Left renal pelvis (tissue), 4 donors: ENCODE measurements around the gene ELP1. TPM values are rescaled to one million over a fixed set of nuclear protein-coding genes. Genes with fewer than 3 reads are reported as not detected.
"Not testable (repeated sequence)": the region's sequence is repeated elsewhere in the genome, so short reads cannot be mapped to it uniquely, and the experiment has no call there.

Experiments used
- DNase-seq, 4 donors: peaks; one replicate each; pipeline ENCODE4 v3.0.0-alpha.2; 2013; ENCODE audit warnings: low read depth in 4 of 4, low spot score in 3 of 4
- polyA plus RNA-seq, 4 donors: library from polyadenylated mRNA; unstranded; fragments of 120-200 nt; gene quantifications; one replicate each; pipeline ENCODE4 v1.2.1, GENCODE V29; 2013; ENCODE audit not compliant: insufficient read length in 4 of 4

The ELP1 gene
- polyA plus RNA-seq, 4 donors = 41.1 to 52.1 (median 46.6) TPM

DNA sequence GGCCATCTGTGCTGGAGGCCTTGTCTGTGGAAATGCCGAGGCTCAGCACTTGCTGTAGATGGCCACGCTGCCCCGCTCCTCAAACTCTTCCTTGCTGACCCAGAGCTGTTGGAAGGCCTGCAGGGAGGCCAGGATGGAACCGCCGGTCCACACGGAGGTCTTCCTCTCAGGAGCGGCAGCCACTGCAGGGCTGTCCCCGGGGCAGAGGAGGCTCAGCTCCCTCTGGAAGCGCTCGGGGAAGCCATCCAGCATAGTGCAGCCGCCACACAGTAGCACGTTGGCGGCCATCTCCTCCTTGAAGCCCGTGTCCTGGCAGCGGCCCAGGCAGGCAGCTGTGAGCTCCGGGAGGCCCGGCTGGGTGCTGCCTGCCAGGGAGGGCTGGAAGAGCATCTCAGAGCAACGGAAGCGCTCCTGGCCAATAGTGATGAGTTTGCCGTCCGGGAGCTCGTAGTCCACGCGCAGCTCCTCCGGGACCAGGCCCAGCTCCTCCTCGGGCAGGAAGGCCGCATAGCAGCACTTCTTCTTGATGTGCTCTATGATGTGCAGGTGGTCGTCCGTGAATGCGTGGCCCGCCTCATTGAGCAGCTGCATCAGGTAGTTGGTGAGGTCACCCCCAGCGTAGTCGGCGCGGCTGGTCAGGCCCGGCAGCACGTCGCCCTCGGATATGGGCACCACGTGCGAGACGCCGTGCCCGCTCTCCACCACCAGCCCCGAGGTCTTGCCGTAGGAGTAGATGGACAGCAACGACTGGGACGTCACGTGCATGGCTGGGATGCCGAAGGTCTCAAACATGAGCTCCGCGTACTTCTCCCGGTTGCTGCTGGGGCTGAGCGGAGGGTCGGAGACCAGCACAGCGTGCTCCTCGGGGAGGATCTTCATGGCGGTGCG lies 79.0 kb downstream of the ELP1 start:
- DNase-seq = no peak

DNA sequence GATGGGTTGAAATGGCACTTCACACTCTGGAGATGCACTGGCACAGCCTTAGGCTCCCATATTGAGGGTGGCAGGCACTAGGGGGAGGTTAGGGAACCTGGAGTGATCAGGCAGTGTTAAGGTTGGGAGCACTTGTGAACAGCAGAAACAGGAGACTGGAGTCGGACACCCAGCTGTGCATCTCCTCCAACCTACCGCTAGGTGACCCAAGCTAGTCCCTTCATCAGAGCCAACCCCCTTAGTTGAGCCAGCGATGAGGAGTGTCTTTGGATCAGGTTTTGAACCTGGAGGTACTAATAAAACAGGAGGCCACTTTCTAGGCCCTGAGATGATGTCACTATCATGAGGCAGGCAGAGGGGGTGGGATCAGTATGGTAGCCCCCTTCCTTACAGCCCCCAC lies 79.8 kb downstream of the ELP1 start:
- no peak for DNase-seq

DNA sequence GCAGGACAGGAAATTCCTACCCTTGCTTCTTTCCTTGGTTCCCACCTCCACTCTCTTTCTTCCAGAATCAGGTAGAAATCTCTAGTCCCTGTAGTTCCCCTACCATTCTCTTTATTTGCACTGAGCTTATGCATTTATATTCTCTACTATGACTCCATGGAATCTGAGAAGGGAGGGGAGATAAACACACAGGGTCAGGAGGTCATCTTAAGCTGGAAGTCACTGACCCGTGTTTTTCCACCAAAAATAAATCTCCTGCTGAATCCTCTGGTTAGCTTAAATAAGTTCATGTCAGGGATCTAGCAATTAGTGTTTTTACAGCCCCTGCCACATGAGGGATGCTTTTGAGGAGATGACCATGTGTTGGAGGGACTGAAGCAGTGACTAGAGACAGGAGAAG lies 81.8 kb downstream of the ELP1 start:
- peak in 1 of 4 donors; percentile 7 for DNase-seq

DNA sequence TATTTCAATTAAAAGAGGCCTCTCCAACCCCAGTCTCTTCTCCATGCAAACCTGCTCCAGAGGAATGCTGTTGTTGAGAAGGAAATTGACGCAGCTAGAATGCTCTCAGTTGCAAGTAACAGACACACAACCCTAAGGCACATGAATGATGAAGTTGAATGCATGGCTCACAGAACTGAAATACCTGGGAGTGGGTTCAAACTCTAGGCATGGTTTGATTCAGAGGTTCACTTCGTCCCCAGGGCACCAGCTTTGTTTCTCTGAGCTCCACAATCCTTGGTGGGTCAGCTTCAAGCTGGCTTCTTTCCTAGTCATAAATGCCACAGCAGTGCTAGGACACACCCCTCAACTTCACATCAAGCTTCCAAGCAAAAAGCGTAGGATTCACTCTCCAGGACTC lies 82.8 kb downstream of the ELP1 start:
- DNase-seq = no peak

DNA sequence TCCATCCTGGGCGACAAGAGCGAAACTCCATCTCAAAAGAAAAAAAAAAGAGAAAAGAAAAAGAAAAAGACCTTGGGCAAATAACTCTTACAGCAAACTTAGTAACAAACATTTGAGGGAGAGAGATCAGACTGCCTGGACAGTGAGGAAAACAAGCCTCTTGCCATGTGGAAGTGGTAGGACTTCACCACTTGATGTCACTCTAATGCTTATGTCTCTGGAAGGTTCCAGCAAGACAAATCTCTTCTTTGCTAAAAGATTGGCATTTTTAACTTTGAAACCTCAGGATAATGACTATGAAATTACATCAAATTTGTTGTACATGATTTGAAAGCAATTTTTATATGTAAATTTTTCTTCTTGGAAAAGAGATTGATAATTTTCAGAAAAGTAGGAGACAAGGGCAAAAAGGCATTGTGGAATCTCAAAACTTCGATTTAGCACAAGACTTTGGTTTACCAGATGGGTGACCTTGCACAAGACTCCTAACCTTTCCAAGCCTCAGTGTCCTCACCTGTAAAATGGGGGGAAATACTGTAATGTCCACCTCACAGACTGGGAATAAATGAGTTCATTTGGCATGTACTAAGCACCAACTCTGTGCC lies 83.5 kb downstream of the ELP1 start:
- DNase-seq = no peak

DNA sequence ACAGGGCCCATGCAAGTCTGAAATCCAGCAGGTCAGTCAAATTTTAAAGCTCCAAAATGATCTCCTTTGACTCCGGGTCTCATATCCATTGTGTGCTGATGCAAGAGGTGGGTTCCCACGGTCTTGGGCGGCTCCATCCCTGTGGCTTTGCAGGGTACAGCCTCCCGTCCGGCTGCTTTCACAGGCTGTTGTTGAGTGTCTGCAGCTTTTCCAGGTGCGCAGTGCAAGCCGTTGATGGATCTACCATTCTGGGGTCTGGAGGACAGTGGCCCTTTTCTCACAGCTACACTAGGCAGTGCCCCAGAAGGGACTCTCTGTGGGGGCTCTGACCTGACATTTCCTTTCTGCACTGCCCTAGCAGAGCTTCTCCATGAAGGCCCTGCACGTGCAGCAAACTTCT lies 85.6 kb downstream of the ELP1 start:
- DNase-seq = not testable (repeated sequence)

DNA sequence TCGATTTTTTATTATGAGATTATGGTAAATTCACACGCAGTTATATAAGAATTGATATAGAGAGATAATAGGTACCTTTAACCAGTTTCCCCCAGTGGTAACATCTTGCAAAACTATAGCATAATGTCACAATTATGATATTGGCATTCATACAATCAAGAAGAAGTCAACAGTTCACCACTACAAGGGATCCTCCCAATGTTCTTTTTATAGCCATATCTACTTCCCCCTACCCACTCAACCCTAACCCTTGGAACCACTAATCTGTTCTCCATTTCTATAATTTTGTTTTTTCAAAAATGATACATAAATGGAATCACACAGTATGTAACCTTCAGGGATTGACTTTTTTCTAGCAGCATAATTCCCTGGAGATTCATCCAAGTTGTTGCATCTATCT lies 88.0 kb downstream of the ELP1 start:
- DNase-seq = no peak

DNA sequence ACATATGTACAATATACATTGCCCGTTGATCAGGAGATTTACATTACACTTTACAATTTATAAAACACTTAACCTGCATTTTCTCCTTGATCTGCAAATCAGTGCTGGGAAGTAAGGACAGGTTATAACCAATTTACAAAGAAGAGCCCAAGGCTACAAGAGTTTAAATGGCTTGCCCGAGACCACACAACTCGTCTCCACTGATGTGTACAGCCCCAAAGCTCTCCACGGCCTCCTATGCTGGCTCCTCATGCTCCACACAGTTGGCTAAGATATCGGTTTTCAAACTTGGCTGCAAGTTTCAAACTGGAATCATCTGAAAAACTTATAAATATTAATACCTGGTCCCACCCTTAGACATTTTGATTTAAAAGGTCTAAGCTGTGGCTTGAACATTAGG lies 88.4 kb downstream of the ELP1 start:
- no peak for DNase-seq

DNA sequence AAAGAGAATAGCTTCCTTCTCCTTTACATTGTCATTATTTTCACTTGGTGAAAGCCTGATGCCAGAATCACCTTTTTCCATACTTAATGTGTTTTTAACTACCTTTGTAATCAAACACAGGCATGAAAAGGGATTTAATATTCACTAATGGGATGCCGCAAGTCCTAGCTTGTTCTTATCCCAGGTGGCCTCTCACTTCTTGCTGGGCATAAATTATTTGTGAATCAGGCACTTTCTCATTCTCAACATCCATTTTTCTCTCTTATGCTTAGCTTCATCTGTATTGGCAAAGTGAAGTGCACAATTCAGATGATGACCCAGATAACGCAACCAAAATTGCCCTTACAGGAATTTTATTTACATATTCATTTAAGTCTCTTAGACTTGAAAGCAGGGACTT lies 89.1 kb downstream of the ELP1 start:
- DNase-seq = no peak

DNA sequence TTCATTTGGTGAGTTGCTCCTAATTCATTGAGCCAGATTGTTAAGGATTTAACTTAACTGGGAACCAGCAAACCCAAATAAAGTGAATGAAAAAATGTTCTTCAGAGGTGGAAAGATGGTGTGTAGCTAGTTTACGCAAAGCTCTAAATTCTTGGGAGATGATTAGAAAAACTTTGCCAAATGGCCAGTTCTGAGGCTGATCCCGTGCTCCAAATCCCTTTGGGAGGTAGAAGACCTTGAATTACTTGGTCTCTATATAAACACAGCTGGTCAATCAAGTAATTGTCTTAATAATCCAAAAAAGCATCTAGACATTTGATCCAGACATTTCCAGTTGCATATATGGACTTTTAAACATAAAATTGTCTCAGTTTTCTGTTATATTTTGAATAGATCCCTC lies 89.5 kb downstream of the ELP1 start:
- no peak for DNase-seq

DNA sequence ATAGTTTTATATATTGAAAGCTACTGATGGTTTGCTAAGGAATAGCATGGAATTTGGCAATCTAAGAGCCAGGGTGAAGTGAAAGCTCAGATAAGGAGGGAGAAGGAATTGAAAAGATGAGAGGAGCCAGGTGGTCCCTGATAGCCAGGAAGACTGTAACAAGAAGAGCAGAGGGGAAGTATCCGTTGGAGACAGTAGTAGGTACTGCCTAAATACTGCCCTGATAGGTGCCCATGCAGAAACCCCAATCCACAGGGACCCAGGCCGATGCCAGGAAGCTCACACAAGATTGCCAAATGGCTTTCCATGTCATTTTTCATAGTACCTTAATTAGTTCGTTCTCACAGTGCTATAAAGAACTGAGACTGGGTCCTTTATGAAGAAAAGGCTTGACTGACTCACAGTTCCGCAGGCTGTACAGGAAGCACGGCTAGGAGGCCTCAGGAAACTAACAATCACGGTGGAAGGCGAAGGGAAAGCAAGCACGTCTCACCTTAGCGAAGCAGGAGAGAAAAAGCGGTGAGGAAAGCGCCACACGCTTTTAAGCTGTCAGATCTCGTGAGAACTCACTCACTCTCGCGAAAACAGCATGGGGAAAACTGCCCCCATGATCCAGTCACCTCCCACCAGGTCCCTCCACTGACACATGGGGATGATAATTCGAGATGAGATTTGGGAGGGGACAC lies 91.2 kb downstream of the ELP1 start:
- DNase-seq = no peak

DNA sequence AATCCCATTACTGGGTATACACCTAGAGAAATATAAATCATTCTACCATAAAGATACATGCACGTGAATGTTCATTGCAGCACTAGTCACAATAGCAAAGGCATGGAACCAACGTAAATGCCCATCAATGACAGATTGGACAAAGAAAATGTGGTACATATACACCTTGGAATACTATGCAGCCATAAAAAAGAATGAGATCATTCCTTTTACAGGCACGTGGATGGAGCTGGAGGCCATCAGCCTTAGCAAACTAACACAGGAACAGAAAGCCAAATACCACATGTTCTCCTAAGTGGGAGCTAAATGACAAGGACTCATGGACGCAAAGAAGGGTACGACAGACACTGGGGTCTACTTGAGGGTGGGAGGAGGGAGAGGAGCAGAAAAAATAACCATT lies 94.4 kb downstream of the ELP1 start:
- DNase-seq = not testable (repeated sequence)

DNA sequence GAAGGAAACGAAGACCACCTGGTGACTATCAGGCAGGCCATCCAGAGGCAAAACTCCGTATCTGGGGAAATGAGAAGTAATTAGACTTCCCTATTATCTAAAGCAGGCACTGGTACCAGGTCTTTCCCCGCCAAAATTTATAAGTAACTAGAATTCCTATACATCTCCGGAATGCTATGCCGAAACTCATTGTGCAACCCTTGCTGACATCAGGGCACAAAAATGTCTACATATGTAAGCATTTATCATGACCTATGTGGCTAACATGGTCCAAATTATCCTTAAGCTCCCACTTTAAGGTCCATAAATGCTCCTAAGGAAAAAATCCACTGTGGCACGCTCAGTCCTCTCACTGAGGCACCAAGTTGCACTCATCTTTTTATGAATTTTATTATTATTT lies 95.9 kb downstream of the ELP1 start:
- no peak for DNase-seq

DNA sequence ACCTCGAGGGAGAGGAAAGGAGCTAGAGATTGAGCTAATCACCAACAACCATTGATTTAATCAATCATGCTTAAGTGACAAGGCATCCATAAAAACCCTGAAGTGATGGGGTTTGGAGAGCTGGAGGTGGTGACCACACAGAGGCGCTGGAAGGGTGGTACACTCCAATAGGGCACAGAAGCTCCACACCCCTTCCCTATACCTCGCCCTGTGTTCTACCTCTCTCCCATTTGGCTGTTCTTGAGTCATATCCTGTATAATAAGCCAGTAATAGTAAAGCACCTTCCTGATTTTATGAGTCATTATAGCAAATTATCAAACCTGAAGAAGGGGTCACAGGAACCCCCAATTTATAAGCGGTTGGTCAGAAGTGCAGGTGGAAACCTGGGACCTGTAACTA lies 96.4 kb downstream of the ELP1 start:
- no peak for DNase-seq

DNA sequence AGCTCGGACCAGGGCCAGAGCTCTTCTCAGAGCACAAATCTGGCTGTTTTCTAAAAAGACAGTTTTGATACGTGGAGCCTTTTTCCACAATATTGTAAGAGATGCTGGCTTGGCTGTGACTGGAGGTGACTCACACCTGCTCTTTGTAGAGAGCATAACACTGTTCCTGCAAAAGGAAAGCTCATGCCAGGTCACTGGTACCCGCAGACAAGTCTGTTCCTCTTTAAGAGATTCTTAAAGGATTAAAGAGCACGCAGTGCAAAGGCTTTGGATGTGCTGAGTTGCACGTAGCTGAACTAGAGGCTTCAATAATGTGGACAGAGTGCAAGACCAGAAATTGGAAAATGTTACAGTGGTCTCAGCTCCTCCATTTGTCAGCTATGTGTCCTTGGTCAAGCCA lies 97.1 kb downstream of the ELP1 start:
- no peak for DNase-seq

DNA sequence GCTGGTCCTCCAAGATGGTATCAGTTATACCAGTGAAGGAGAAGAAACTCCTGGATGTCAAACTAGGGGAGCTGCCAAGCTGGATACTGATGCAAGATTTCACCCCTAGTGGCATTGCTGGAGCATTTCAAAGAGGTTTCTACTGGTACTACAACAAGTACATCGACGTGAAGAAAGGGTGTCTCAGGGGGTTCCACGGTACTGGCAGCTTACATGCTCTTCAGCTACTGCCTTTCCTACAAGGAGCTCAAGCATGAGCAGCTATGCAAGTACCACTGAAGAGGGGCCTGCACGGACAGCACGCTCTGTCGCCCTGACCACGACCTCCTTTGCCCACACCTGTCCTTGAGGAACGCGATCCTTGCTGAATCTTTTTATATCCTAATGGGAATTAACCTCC lies 97.6 kb downstream of the ELP1 start:
- no peak for DNase-seq

DNA sequence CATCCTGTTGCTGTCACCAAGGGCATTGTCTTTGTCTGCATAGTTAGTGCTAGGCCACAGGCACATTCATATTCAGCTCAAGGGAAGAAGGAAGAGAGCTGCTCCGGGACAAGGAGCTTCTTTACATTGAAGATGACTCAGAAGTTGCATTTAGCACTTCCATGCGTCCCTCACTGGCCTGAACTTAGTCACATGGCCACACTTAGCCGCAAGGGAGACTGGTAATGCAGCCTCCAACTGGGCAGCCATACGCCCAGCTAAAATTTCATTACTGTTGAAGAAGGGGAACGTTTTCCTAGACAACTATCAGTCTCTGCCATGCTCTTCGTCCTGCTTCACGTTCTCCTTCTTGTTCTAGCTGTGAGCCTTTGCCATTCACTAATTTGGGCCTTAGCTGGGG lies 98.1 kb downstream of the ELP1 start:
- no peak for DNase-seq

DNA sequence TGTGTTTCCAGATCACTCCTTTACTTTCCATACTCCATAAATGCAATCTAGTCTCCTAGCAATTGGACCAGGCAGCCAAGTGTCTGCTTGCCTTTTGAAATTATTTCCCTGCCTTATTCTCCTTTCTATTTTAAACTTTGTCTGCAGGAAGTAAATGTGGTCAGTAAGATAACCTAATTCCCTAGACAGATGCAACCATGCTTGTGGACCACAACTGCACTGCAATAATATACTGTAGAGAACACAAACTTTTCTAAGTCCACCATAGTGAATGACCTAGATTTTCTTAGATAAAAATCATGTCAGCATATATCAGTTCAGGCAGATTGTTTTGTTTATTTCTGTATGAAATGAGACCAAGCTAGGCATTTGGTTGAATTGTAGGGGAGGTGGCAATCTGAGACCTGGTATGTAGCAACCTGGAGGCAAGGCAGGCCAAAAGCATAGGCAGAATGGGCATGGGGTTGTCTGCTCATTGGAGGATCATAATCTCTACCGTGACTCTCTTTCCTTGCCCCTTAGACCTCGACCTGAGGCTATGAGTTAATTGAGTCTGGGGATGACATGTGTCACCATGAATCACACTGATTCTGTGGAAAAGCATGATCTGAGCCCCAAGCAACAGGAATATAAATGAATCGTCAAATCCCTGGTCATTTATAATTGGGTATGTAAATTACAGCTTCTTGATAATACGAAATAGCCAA lies 98.8 kb downstream of the ELP1 start:
- DNase-seq = no peak

DNA sequence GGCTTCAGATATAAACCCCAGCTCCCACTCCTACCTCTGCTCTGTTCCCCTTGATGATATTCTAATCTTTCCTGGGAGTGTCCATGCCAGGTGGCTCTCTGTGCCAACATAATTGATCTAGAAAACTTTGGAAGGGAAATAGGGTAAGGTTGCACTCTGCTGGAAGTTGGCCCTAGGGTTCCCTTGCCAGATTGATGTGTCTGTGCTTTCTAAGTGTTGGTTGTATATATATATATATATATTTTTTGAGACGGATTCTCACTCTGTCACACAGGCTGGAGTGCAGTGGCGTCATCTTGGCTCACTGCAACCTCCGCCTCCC lies 101.8 kb downstream of the ELP1 start:
- DNase-seq = no peak

DNA sequence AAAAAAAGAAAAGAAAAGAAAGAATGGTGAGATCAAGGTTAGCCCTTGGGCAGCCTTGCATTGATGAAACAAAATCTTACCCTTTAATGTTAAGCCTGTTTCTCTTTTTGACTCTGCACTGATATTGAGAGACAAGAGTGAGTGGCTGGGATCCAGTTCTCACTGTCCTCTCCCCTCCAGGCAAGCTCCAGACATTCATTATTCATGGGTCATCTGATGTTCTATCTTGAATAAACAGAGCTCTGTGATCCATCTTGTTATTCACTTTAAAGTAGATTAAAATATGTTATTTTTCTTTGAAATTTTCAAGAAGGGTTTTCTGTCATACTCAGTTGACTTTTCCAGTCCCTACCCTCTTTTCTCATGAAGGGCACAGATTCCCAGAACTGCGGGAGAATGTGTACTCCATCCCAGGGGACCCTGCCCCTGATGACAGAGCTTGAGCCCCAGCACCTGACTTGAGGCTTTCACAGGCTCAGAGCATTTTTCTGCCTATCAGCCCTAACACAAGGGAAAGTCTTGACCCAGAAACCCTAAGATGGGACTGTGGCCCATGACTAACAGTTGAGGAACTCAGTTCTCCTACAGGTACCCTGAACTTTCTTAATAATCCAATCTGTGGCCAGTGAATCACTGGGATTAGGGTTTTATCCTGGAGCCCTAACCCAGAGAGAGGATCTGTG lies 102.3 kb downstream of the ELP1 start:
- no peak for DNase-seq

DNA sequence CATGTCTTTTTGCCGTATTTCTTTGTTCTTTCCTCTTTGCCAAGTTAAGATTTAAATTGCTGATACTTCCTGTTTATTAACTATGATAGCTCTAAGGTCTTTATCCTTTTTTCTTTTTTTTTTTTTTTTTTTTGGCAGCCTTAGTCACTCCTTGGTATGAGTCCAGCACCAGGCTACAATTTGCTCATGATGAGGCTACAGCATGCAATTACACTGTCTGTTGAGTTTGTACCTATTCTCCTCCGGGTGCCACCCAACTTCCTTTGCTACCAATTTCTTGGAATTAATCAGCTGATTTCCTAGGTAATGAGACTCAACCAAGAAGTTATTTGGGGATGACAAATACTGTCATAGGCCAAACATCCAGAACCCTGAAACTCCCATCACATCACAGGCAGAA lies 103.7 kb downstream of the ELP1 start:
- no peak for DNase-seq
